ENCODE measurements around the gene ASTL.
A peak's percentile ranks its signal among the peaks of the same experiment; 100 is the strongest.

Gene ASTL

GRCh38 chr2:96124406-96125265, 13.7 kb downstream of the ASTL start:
- DNase-seq, result no peak

- DNase-seq, result no peak
Measured at GRCh38 chr2:96123936-96124335, 14.4 kb downstream of the ASTL start.

- DNase-seq, result no peak
Measured at GRCh38 chr2:96123290-96123689, 15.0 kb downstream of the ASTL start.

GRCh38 chr2:96122391-96122790, 15.9 kb downstream of the ASTL start:
- no peak for DNase-seq

DNA sequence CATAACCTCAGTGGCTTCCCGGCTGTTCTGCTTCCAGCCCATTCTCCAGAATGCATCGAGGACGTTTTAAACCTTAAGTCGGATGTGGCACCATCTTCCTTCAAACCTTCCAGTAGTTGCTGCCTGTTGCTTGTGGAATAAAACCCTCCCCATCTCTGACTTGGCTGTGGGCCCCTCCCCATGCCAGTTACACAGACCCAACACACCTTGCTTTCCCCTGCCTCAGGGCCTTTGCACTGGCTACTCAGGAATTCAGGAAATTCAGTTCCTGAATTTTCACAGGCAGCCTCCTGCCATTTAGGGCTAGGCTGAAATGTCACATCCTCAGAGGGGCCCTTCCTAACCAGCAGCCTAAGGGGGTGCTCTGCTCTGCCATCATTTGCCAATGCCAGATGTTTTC, 16.9 kb downstream of the ASTL start:
- DNase-seq, result no peak

DNA sequence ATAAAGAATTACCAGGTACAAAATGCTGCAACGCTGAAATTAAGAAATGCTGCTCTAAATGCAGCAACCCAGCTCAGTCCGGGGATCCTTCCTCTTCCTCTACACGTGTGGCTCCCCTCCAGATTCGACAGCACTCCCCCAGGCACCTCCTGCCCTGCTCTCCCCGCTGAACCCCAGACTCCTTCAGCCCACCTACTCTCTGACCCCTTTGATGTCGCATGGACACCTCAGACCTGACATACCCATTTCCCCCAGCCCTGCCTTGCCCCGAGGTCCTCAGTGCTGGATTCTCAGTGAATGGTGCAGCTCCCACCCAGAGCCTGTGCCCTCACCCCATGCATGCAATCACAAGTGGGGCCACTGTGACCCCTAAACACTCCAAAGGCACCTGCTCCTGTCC, 17.3 kb downstream of the ASTL start:
- no peak for DNase-seq

- no peak for DNase-seq
Measured at GRCh38 chr2:96120091-96120720, 18.1 kb downstream of the ASTL start.

DNA sequence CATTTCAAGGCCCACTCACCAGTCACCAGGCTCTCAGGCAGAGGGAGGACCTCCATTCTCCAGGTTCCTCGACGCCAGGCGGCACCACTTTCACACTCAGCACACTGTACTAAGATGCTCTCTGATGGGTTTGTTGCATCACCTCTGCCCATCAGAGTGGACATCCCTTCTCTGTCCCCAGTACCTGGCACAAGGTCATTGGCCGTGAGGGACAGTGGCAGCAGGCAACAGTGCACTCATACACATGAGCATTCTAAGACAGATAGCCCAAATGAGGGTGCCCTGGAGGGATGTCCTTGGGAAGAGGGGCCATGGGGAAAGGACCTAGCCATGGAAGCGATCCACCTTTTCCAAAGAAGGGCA, 18.9 kb downstream of the ASTL start:
- no peak for DNase-seq

GRCh38 chr2:96118698-96119388, 19.5 kb downstream of the ASTL start:
- DNase-seq, result no peak

GRCh38 chr2:96117701-96118588, 20.4 kb downstream of the ASTL start:
- DNase-seq, result no peak

GRCh38 chr2:96116879-96117533, 21.3 kb downstream of the ASTL start:
- peak; percentile 77 for DNase-seq

GRCh38 chr2:96116424-96116878, 21.9 kb downstream of the ASTL start, which contains the start of gene ADRA2B:
TSS of gene ADRA2B (minus strand) at chr2:96116571. CDS start at chr2:96116149, 422 bp downstream.
- peak; percentile 80 for DNase-seq

GRCh38 chr2:96115631-96116423, 22.5 kb downstream of the ASTL start:
- DNase-seq, result no peak

DNA sequence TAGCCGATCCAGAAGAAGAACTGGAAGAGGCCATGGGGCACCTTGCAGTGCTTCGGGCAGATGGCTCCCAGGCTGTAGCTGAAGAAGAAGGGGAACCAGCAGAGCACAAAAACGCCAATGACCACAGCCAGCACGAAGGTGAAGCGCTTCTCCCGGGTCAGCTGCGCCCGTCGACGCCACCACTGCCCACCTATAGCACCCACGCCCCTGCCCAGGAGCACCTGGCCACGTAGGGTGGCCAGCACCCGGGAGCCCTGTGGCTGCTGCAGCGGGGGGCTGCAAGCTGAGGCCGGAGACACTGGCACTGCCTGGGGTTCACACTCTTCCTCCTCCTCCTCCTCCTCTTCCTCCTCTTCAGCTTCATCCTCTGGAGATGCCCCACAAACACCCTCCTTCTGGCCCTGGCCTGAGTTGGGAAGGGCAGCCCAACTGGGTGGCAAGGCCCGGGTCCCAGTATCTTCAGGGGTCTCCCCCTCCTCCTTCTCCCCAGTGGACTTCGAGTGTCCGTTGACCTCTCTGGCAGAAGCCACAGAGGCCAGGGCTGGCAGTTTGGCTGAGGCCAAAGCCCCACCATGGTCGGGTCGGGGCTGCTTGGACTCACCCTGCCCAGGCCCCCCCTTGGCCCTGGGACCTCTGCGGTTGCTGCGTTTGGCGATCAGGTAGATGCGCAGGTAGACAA, 23.3 kb downstream of the ASTL start:
- DNase-seq, result no peak

DNA sequence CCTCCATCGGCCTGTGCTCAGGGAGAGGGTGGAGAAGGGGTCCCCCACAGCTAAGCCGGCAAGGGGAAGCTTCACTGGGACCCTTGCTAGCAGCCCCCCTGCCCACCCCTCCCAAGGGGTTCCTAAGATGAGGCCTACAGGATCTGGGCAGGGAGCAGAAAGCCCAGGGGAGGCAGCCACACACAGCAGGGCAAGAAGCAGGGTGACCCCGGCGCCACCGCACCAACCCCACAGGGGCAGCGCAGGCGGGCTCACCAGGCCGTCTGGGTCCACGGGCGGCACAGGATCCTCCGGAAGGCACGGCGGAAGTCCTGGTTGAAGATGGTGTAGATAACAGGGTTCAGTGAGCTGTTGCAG, 23.8 kb downstream of the ASTL start:
- DNase-seq, result no peak

DNA sequence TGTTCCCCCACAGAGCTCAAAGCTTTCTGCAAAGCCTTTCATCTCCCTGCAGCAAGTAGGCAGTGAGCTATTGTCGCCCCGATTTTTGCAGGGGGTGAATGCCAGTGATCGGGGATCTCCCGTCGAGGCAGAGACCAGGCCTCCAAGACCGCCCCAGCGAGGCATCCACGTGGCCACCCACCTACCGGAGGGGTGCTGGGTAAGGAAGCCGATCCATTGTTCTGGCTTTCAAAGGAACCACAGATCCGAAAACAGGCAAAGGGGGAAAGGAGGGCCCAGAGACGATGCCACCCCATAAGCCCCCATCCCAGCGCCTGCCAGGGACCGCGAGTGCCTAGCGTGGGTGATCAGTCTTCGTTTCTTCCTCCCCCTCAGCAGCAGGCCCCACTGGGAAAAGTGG, 24.4 kb downstream of the ASTL start:
- DNase-seq, result no peak

DNA sequence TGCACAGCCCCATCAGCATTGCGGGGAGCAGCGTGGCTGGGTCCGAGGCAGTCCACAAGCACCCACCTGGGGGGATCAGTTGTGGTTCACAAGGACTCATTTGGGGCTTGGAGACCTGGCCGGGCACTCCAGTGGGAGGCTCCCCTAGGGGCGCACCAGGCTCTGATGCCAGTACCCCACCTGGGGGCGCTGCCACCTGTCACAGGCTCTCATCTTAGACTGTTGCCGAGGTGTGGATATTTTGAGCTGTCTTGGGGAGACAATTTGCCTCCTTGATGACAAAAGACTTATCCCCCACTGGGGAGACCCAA, 25.0 kb downstream of the ASTL start:
- DNase-seq, result peak; percentile 57

DNA sequence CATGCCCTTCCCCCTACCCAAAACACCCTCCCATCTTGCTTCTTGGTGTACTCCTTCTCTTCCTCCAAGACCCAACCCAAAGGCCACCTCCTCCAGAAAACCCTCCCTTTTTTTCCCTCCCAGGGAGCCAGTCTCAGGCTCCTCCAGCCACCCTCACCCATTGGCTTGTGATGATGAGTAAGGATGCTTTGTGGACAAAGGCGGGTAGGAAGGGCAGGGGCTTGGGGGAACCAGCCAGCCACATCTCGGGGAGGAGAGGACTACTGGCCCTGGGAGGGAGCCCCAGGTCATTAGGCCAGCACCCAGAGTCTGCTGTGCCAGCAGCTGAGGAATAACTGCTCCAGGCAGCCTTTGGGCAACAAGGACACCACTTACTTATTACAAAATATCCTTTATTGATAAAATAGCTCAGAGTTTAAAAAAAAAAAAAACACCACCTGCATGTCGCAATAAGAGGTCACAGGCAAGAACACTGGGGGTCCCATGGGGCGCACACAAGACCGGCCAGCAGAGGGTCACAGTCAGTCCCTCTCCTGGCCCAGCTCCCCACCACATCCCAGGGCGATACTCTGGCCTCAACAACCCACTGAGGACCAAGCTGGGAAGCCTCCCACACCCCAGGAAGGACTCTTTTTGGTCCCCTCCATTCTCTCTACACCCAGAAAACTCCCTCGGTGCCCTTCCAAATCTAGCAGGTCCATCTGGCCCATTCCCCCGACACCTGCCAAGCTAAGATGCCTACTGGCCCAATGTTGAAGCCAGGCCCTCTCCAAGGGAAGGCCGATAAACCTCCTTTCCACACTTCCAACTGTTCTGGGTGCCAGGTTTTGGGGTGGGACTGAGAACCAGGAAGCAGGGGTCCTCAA, 25.6 kb downstream of the ASTL start:
- no peak for DNase-seq

DNA sequence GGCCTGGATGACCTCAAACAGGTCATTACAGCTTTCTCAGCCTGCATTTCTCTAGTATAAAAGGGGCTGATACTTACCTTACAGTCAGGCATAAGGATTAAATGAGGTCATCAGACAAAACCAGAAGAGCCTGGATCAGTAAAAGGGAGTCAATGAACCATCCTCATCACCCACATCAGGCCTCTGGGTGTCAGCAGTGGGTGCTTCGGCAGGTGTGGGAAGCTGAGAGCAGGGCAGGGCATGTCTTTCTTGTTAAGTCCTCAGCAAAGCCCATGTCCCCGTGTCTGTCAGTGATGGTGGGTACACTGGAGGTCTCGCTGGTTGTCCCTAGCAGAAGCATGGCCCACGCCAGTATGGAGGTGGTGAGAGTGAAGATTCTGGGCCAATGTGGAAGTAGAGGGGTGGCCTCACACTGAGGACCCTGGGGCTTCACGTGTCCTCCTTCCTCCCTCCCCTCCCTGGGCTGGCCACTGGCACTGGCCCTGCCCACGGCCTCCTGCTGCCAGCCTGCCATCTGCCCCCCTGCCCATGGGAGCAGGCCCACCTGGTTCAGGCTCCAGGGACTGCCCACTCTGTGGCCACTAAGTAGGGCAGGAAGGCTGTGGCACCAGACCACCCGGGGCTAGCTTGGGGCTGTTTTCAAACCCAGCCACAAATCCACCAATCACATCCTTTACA, 26.3 kb downstream of the ASTL start:
- DNase-seq, result no peak
